Mesangial cell (primary cell): ENCODE measurements around the gene PCDHGA3. TPM values are rescaled to one million over a fixed set of nuclear protein-coding genes. Genes with fewer than 3 reads are reported as not detected.

Experiments
- total RNA-seq: library from RNA; depleted of rRNA; stranded (reverse); fragments of >200 nt; gene quantifications from 2 replicates; pipeline ENCODE4 v1.2.3, GENCODE V29; 2015

PCDHGA3 gene
- 0.65 and 2.5 TPM in 2 replicates for total RNA-seq

GRCh38 chr5:141343242-141343952 is at the start of gene PCDHGA3:
Gene PCDHGA3 (plus strand): TSS chr5:141343829. CDS start chr5:141344034, 205 bp downstream.

GRCh38 chr5:141303756-141304155 is 39.9 kb upstream of the PCDHGA3 start, which contains the start of gene SLC25A2:
Gene SLC25A2 (minus strand): TSS chr5:141304049. CDS start chr5:141303865, 184 bp downstream.

DNA sequence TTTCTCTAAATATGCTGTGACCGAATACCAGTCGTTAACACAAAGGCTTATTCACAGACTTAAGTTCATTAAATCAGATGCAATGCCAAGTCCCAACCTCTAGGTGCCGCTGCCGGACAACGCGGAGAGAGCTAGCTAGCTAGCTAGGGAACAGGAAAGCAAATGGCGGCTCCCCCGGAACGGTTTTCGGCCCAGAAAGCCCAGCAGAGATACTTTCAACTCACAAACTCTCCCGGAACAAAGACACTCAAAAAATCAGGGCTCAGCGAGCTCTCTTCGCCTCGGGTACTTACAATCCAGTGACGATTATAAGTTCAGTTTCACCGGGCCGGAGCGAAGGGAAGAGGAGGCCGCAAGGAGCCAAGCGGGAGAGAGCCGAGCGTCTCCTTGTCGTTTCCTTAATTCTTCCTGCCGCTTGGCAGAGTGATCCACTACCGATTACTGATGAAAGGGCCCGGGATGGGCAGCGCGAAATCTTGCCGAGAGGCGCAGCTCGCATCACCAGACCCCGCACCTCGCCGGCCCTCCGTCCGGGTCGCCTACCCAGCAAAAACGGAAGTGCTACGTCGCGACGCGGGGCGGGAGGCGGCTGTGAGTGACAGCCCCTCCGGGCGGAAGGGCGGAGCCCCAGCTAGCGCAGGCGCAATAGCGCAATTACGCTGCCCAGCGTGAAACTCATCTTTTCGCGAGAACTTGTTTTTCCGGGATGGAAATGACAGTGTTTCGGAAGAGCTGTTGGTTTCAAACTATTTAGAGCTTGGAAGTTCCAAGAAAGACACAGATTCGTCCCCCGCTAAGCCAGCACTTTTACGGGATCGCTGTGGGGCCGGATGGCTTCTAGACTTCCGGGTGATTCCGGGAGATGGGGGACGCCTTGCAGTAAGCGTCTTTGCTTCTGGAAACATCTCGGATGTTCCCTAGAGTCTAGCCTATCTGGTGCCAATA is 23.1 kb upstream of the PCDHGA3 start, which contains the start of gene TAF7:
TSS of gene TAF7 (minus strand) at position 560 of the 945 bp plus-strand sequence. CDS start 740 bp downstream, outside the sequence.

DNA sequence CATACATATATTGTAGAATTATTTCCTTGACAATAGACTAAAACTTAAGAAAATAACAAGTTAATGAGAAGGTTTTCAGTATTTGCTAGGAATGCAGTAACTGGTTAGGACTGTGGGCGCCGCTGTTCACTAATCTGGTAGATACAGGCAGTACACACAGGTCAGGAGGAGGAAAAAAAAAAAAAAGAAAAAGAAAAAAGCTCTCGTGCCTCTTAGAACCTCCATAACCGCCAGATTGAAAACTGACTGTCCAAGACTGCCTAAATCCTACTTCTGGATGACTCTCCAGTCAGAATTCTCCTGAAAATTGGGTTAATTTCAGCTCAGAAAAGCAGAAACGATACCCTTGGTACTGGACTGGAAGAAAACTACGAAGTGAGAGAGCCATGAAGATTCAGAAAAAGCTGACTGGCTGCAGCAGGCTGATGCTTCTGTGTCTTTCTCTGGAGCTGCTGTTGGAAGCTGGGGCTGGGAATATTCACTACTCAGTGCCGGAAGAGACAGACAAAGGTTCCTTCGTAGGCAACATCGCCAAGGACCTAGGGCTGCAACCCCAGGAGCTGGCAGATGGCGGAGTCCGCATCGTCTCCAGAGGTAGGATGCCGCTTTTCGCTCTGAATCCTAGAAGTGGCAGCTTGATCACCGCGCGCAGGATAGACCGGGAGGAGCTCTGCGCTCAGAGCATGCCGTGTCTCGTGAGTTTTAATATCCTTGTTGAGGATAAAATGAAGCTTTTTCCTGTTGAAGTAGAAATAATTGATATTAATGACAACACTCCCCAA is 13.1 kb upstream of the PCDHGA3 start, which contains the start of gene PCDHGA1:
TSS of gene PCDHGA1 (plus strand) at position 216 of the 782 bp plus-strand sequence.

GRCh38 chr5:141338538-141339306 is 4.9 kb upstream of the PCDHGA3 start, which contains the start of gene PCDHGA2:
Gene PCDHGA2 (plus strand): TSS chr5:141338760.

GRCh38 chr5:141349917-141350619 is 6.4 kb downstream of the PCDHGA3 start, which contains the start of gene PCDHGB1:
Gene PCDHGB1 (plus strand): TSS chr5:141350099. CDS start chr5:141350261, 162 bp downstream.

GRCh38 chr5:141354900-141355469 is 11.4 kb downstream of the PCDHGA3 start, which contains the start of gene PCDHGA4:
Gene PCDHGA4 (plus strand): TSS chr5:141355021. CDS start chr5:141355108, 87 bp downstream.

GRCh38 chr5:141359790-141360426 is 16.3 kb downstream of the PCDHGA3 start, which contains the start of gene PCDHGB2:
Gene PCDHGB2 (plus strand): TSS chr5:141359994. CDS start chr5:141360136, 142 bp downstream.

GRCh38 chr5:141363952-141364660 is 20.5 kb downstream of the PCDHGA3 start, which contains the start of gene PCDHGA5:
Gene PCDHGA5 (plus strand): TSS chr5:141364162. CDS start chr5:141364331, 169 bp downstream.

DNA sequence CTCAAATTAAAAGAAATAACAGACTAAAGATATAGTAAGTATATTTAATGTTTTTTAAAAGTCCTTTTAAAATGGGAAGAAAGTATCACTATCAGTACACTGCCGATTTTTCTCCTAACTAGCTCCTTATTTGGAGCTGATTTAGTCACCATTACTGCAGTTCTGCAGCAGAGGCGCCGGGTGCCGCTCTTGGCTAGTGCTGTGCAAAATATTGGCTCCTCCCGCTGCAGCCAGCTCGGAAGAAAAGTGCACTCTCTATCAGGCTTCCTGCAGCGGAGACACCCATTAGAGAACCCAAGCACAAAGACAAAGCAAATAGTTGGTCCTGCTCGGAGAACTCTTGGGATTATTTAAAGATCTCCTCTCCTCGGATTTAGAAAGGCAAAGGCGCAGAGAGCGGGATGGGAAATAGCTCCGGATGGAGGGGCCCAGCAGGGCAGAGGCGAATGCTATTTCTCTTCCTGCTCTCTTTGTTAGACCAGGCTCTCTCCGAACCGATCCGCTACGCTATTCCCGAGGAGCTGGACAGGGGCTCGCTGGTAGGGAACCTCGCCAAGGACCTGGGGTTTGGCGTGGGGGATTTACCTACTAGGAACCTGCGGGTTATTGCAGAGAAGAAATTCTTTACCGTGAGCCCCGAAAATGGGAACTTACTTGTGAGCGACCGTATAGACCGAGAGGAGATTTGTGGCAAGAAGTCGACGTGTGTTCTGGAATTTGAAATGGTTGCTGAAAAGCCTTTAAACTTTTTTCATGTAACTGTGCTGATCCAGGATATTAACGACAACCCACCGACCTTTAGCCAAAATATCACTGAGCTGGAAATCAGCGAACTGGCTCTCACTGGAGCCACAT is 26.6 kb downstream of the PCDHGA3 start, which contains the start of gene PCDHGB3:
TSS of gene PCDHGB3 (plus strand) at position 249 of the 855 bp plus-strand sequence. CDS start at position 402, 153 bp downstream.

DNA sequence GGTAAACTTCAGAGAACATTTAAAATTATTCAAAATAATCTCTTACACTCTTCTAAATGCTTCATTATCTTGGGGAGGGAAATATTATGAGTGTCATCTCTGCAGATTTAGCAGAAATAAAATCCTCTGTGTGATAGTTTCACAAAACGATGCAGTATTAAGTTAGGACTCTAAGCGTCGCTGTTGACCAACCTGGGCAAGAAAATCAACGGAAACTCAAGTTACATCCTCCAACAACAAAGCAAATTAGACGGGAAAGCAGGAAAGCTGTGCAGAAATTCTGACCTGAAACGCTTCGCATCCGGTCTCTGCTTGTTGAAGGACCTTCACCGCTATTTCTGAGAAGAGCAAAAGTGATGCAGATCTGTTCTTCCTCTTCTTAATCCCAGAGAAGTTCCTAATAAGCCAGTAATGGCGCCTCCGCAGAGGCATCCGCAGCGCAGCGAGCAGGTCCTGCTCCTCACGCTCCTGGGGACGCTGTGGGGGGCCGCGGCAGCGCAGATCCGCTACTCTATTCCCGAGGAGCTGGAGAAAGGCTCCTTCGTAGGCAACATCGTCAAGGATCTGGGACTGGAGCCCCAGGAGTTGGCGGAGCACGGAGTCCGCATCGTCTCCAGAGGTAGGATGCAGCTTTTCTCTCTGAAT is 30.2 kb downstream of the PCDHGA3 start, which contains the start of gene PCDHGA6:
TSS of gene PCDHGA6 (plus strand) at position 219 of the 645 bp plus-strand sequence. CDS start at position 412, 193 bp downstream.

DNA sequence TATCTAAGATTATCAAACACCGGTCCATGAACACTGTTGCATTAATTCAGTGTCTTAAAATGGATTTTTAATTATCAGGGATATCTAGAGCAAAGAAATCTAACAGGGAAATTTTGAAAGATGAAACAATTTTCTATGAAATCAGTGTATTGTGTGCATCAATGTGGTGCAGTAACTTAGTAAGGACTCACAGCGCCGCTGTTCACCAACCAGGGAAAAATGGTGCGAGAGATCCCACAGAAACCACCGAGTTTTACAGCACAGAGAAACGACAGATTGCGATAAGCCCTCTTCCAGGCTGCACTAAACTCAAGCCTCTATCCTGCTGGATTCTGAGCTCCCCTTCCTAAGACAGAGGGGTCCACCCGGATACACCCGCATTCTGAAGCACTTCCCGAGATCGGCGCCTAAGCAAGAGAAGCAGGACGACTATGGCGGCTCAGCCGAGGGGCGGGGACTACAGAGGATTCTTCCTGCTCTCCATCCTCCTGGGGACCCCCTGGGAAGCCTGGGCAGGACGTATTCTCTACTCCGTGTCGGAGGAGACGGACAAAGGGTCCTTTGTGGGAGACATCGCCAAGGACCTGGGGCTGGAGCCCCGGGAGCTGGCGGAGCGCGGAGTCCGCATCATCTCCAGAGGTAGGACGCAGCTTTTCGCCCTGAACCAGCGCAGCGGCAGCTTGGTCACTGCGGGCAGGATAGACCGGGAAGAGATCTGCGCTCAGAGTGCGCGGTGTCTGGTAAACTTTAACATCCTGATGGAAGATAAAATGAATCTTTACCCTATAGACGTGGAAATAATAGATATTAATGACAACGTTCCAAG is 39.1 kb downstream of the PCDHGA3 start, which contains the start of gene PCDHGA7:
TSS of gene PCDHGA7 (plus strand) at position 274 of the 826 bp plus-strand sequence. CDS start at position 432, 158 bp downstream.

DNA sequence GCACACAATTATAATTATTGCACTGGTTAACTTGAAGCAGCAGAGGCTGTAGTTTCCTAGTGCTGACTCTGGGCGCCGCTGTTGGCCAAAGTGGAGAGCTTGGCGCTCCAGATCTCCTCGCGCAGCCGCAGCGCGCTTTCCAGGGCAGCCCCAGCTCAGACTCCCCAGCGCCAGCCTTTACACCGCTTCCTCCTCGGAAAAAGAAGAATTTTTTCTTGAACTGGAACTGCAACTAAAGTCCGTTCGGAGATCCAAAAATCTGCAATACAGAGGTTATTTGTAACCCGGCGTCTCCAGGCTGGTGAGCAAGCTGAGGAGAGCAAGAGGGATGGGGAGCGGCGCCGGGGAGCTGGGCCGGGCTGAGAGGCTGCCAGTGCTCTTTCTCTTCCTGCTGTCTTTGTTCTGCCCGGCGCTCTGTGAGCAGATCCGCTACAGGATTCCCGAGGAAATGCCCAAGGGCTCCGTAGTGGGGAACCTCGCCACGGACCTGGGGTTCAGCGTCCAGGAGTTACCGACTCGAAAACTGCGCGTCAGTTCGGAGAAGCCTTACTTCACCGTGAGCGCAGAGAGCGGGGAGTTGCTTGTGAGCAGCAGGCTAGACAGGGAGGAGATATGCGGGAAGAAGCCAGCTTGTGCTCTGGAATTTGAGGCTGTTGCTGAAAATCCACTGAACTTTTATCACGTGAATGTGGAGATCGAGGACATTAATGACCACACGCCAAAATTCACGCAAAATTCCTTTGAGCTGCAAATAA is 44.1 kb downstream of the PCDHGA3 start, which contains the start of gene PCDHGB4:
TSS of gene PCDHGB4 (plus strand) at position 142 of the 755 bp plus-strand sequence. CDS start at position 329, 187 bp downstream.

DNA sequence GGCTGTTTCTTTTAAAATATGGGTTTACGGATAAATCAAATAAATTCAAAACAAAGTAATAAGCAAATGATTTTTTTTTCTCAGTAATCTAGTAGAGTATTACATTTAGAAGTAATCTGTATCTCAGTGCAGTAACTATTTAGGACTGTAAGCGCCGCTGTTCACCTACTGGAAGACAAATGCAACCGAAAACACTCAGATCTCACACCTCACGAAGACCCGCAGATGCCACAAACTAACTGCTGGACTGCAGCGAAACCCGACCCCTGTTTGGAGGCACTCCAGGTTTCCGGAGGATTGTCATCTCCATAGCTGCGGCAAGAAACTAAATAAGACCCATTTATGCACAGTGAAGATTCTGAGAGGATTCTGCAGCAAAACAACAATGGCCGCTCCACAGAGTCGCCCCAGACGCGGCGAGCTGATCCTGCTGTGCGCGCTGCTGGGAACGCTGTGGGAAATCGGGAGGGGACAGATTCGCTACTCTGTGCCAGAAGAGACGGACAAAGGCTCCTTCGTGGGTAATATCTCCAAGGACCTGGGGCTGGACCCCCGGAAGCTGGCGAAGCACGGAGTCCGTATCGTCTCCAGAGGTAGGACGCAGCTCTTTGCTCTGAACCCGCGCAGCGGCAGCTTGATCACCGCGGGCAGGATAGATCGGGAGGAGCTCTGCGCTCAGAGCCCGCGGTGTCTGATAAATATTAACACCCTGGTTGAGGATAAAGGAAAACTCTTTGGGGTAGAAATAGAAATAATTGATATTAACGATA is 49.0 kb downstream of the PCDHGA3 start, which contains the start of gene PCDHGA8:
TSS of gene PCDHGA8 (plus strand) at position 205 of the 770 bp plus-strand sequence. CDS start at position 386, 181 bp downstream.

